ENCODE results near the gene WSB2. TPM values are rescaled to one million over a fixed set of nuclear protein-coding genes. Genes with fewer than 3 reads are reported as not detected.

WSB2 gene
- 60.0 to 69.5 TPM (median 62.3 TPM) in 5 replicates for total RNA-seq (2022; extraction: Qiagen RNA extraction)

DNA sequence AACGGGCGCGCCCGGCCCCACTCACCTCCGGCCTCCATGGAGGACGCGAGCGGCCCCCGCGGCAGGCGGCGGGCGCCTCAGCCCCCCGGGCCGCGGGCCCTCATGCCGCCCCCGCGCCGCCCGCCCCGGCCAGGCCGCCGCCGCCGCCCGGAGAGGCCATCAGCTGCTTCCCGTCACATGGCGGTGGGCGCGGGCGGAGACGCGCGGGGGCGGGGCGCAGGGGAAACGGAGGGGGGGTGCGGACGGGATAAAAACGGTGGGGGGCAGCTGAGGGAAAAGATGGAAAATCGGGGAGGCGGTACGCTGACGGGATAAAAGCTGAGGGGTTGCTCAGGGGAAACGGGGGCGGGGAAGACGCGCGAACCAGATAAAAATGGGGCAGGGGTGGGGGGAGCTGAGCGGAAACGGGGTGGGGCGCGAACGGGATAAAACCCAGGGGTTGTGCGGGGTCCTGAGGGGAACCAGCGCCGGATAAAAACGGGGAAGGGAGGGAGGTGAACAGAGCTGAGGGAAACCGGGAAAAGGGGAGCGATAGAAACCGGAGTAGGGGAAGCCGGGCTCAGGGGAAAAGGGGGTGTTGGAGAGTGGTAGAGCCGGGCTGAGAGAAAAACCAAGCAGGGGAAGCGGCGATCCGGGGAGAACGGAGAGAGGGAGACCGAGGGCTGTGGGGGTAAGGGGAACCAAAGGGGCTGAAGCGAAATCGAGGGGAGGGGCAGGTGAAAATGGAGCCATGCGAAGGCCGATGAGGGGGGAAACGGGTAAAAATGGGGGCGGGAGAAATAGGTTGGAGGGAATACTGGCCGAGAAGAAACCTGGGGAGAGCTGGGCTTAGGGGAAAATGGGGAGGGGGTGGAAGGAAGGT is at the start of gene WSB2:
TSS of gene WSB2 (minus strand) at position 169 of the 862 bp plus-strand sequence. CDS start at position 38, 131 bp downstream.

GRCh38 chr12:118103601-118104382 is 42.8 kb upstream of the WSB2 start, which contains the start of gene VSIG10:
Gene VSIG10, minus strand, starts transcription at chr12:118104011. Its CDS starts 340 bp downstream, at chr12:118103671.

GRCh38 chr12:118016424-118017264 is 44.3 kb downstream of the WSB2 start, which contains the start of gene RFC5:
Gene RFC5, plus strand, starts transcription at chr12:118016703. Its CDS starts 125 bp downstream, at chr12:118016828.

Other genes with a start within 250 kb of the WSB2 start
- gene KSR2, start 92.2 kb downstream of the WSB2 start, total RNA-seq (2022; extraction: Qiagen RNA extraction) = 0.55 to 0.75 TPM (median 0.59 TPM) in 5 replicates
- 35.8 to 45.2 TPM (median 40.1 TPM) in 5 replicates for gene RFC5, start 44.5 kb downstream of the WSB2 start, total RNA-seq (2022; extraction: Qiagen RNA extraction)
- 14.4 to 19.2 TPM (median 17.4 TPM) in 5 replicates for gene VSIG10, start 42.8 kb upstream of the WSB2 start, total RNA-seq (2022; extraction: Qiagen RNA extraction)
- gene PEBP1, start 74.9 kb upstream of the WSB2 start, total RNA-seq (2022; extraction: Qiagen RNA extraction) = 245 to 292 TPM (median 280 TPM) in 5 replicates

All from A549 treated with Hydrocortisone at 1 μM for 4 hours (cell line).